Measurements from ENCODE around the gene POLR2L.

POLR2L gene

GRCh38 chr11:842370-843002 is at the start of gene POLR2L, which contains the start of gene TSPAN4:
Gene POLR2L (minus strand): TSS chr11:842529. CDS start chr11:842508, 21 bp downstream.
Gene TSPAN4 (plus strand): TSS chr11:842852. CDS start chr11:850305, 7,453 bp downstream.
- peak; percentile 82 to 89 for DNase-seq (ENCODE audit: low read depth in 2 of 2)

GRCh38 chr11:890794-891540 is 48.6 kb upstream of the POLR2L start:
- DNase-seq (ENCODE audit: low read depth in 2 of 2) = no peak

GRCh38 chr11:889687-890475 is 47.6 kb upstream of the POLR2L start:
- DNase-seq (ENCODE audit: low read depth in 2 of 2) = no peak

- no peak for DNase-seq (ENCODE audit: low read depth in 2 of 2)
Measured at GRCh38 chr11:889257-889656, 46.9 kb upstream of the POLR2L start.

GRCh38 chr11:888310-889212 is 46.2 kb upstream of the POLR2L start:
- no peak for DNase-seq (ENCODE audit: low read depth in 2 of 2)

- DNase-seq (ENCODE audit: low read depth in 2 of 2) = no peak
Measured at GRCh38 chr11:887589-887988, 45.3 kb upstream of the POLR2L start.

GRCh38 chr11:886568-886967 is 44.2 kb upstream of the POLR2L start:
- DNase-seq (ENCODE audit: low read depth in 2 of 2) = no peak

- no peak for DNase-seq (ENCODE audit: low read depth in 2 of 2)
Measured at GRCh38 chr11:884578-885070, 42.3 kb upstream of the POLR2L start.

GRCh38 chr11:883527-883926 is 41.2 kb upstream of the POLR2L start:
- DNase-seq (ENCODE audit: low read depth in 2 of 2) = no peak

- no peak for DNase-seq (ENCODE audit: low read depth in 2 of 2)
Measured at GRCh38 chr11:882596-882995, 40.3 kb upstream of the POLR2L start.

- no peak for DNase-seq (ENCODE audit: low read depth in 2 of 2)
Measured at GRCh38 chr11:880447-880846, 38.1 kb upstream of the POLR2L start.

- DNase-seq (ENCODE audit: low read depth in 2 of 2) = no peak
Measured at GRCh38 chr11:877565-877964, 35.2 kb upstream of the POLR2L start.

- no peak for DNase-seq (ENCODE audit: low read depth in 2 of 2)
Measured at GRCh38 chr11:876545-876944, 34.2 kb upstream of the POLR2L start.

GRCh38 chr11:875769-876301 is 33.5 kb upstream of the POLR2L start:
- DNase-seq (ENCODE audit: low read depth in 2 of 2) = no peak

GRCh38 chr11:875203-875602 is 32.9 kb upstream of the POLR2L start:
- DNase-seq (ENCODE audit: low read depth in 2 of 2) = no peak

- no peak for DNase-seq (ENCODE audit: low read depth in 2 of 2)
Measured at GRCh38 chr11:873706-874105, 31.4 kb upstream of the POLR2L start.

GRCh38 chr11:872799-873198 is 30.5 kb upstream of the POLR2L start:
- no peak for DNase-seq (ENCODE audit: low read depth in 2 of 2)

GRCh38 chr11:871472-871871 is 29.1 kb upstream of the POLR2L start:
- no peak for DNase-seq (ENCODE audit: low read depth in 2 of 2)

- DNase-seq (ENCODE audit: low read depth in 2 of 2) = no peak
Measured at GRCh38 chr11:870418-870817, 28.1 kb upstream of the POLR2L start.

GRCh38 chr11:870127-870413 is 27.7 kb upstream of the POLR2L start:
- no peak for DNase-seq (ENCODE audit: low read depth in 2 of 2)

- DNase-seq (ENCODE audit: low read depth in 2 of 2) = no peak
Measured at GRCh38 chr11:869399-870126, 27.2 kb upstream of the POLR2L start.

Measured in stimulated activated CD4-positive, alpha-beta T cell treated with anti-CD3 and anti-CD28 coated beads, Interleukin-1b, Interleukin-23, amount 100 ng/mL, for 4 hours (primary cell).